ENCODE data around the gene PTDSS2. TPM values are rescaled to one million over a fixed set of nuclear protein-coding genes. Genes with fewer than 3 reads are reported as not detected.
"Not testable (repeated sequence)": the region's sequence is repeated elsewhere in the genome, so short reads cannot be mapped to it uniquely, and the experiment has no call there.

Gene PTDSS2
- total and polyA plus RNA-seq, 2 of the 4 experiments (the other 2 are of a cell fraction), result 23.5 to 26.6 TPM

DNA sequence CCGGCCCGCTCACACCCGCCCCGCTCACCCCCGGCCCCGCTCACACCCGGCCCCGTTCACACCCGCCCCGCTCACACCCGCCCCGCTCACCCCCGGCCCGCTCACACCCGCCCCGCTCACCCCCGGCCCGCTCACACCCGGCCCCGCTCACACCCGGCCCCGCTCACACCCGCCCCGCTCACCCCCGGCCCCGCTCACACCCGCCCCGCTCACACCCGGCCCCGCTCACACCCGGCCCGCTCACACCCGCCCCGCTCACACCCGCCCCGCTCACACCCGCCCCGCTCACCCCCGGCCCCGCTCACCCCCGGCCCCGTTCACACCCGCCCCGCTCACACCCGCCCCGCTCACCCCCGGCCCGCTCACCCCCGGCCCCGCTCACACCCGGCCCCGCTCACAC, 48.9 kb upstream of the PTDSS2 start:
- H3K27ac ChIP-seq (ENCODE audit: insufficient read depth, low read length); intact Hi-C loops (cut with micrococcal nuclease); H3K4me3 ChIP-seq (ENCODE audit: insufficient read depth, low read depth, low read length); H4K5ac ChIP-seq (ENCODE audit: low read depth, low read length); H4K91ac ChIP-seq (ENCODE audit: insufficient read depth, low read depth, low read length); CTCF ChIA-PET; H2AFZ ChIP-seq (replicated peaks; ENCODE audit: low read length, poor library complexity); H3K9ac ChIP-seq (ENCODE audit: low read depth, low read length); DNase-seq; H3K4me1 ChIP-seq (ENCODE audit: control insufficient read depth, insufficient read depth, low read length); H4K8ac ChIP-seq (ENCODE audit: low read depth in 2 of 2, low read length in 2 of 2); H3K14ac ChIP-seq (replicated peaks; ENCODE audit: low read depth, low read length); H2BK15ac ChIP-seq (ENCODE audit: low read depth, low read length); H3K36me3 ChIP-seq (ENCODE audit: control insufficient read depth, insufficient read depth, low read length); H3K4me2 ChIP-seq (ENCODE audit: low read depth, low read length); ATAC-seq (ENCODE audit: low read depth); H2BK5ac ChIP-seq (ENCODE audit: low read depth, low read length, poor library complexity, severe bottlenecking); H3K9me1 ChIP-seq (ENCODE audit: insufficient read depth, low read length); H3K23ac ChIP-seq (ENCODE audit: low read depth, low read length); H2BK20ac ChIP-seq (ENCODE audit: low read depth, low read length); H3K4ac ChIP-seq (ENCODE audit: low read depth, low read length); H2AK5ac ChIP-seq (ENCODE audit: low read depth, low read length); in situ Hi-C loops (cut with MboI; ENCODE audit: low sequenced_read_pairs); H2BK120ac ChIP-seq (ENCODE audit: low read depth, low read length); BruUV-seq (replicated peaks); dilution Hi-C loops (cut with HindIII; ENCODE audit: low sequenced_read_pairs, unreplicated experiment); H2AK9ac ChIP-seq (replicated peaks; ENCODE audit: low read depth, low read length, poor library complexity); H3K9me3 ChIP-seq (ENCODE audit: control insufficient read depth, insufficient read depth, low read length); H3K79me1 ChIP-seq (ENCODE audit: low read depth in 1 of 2, low read length in 2 of 2); H3K56ac ChIP-seq (ENCODE audit: extremely low read depth, insufficient read depth, low read length); H4K20me1 ChIP-seq (ENCODE audit: insufficient read depth, low read length); POLR2A ChIA-PET (ENCODE audit: unreplicated experiment); H3K18ac ChIP-seq (ENCODE audit: low read depth, low read length): not testable (repeated sequence)
- H3K27me3 ChIP-seq (ENCODE audit: control insufficient read depth, insufficient read depth, low read length), result peaks cover 16% of the 10 kb centered on the region
- WGBS, 2 experiments (ENCODE audit: extremely low coverage in 2 of 2, insufficient read length in 1 of 2), result no CpG with 5 or more reads among the region's 52 CpGs
